HL-60 (cell line): ENCODE data around the gene ANKRD55.

Experiments used
- DNase-seq, 2 experiments: peaks; one replicate each; pipeline ENCODE4 v3.0.0-alpha.2; 2010 to 2020; ENCODE audit warnings: low read depth in 1 of 2, low spot score in 1 of 2
- H3K27ac ChIP-seq: fragments of 250-450 bp; sonication (Bioruptor Pico); replicated peaks from 2 replicates; pipeline ENCODE4 v1.5.1; 2020; ENCODE audit warnings: mild to moderate bottlenecking, moderate library complexity
- H3K27me3 ChIP-seq: fragments of 250-450 bp; sonication (Bioruptor Pico); 2 replicates; pipeline ENCODE4 v1.5.1; 2021; ENCODE audit warnings: mild to moderate bottlenecking, moderate library complexity; ENCODE audit not compliant: insufficient read depth, poor library complexity, severe bottlenecking
- H3K4me3 ChIP-seq: replicated peaks from 2 replicates; pipeline ENCODE4 v1.5.1; 2011; ENCODE audit warnings: mild to moderate bottlenecking, control low read depth, low read length; ENCODE audit not compliant: insufficient read depth
- CTCF ChIP-seq: IDR thresholded peaks from one replicate; pipeline ENCODE4 v1.5.1; 2011; ENCODE audit warnings: low read length, control low read depth, inconsistent platforms; ENCODE audit not compliant: insufficient read depth
- GABPA ChIP-seq: IDR thresholded peaks from 2 replicates; pipeline ENCODE4 v1.6.1; 2012; ENCODE audit warnings: low read depth
- POLR2AphosphoS5 ChIP-seq: IDR thresholded peaks from 2 replicates; pipeline ENCODE4 v1.6.1; 2012; ENCODE audit warnings: low read depth
- REST ChIP-seq: IDR thresholded peaks from 2 replicates; pipeline ENCODE4 v1.6.1; 2012; ENCODE audit warnings: low read depth; ENCODE audit not compliant: insufficient replicate concordance
- SPI1 ChIP-seq: IDR thresholded peaks from 2 replicates; pipeline ENCODE4 v1.6.1; 2012; ENCODE audit warnings: low read depth, mild to moderate bottlenecking, borderline replicate concordance

ANKRD55 gene

GRCh38 chr5:56054666-56055065 lies 178.5 kb downstream of the ANKRD55 start:
- no peaks in the 10 kb centered on the region for H3K27me3 ChIP-seq
- TF ChIP-seq POLR2AphosphoS5 (no peak), SPI1 (no peak), CTCF (no peak), GABPA (no peak), REST (no peak)
- no peak overlapping the region for H3K27ac ChIP-seq
- DNase-seq, result no peak
- H3K4me3 ChIP-seq, result no peak overlapping the region

GRCh38 chr5:56053363-56053762 lies 179.8 kb downstream of the ANKRD55 start:
- DNase-seq, result no peak
- H3K4me3 ChIP-seq, result no peak overlapping the region
- H3K27me3 ChIP-seq, result no peaks in the 10 kb centered on the region
- H3K27ac ChIP-seq, result no peak overlapping the region
- TF ChIP-seq SPI1, result no peak
- no peak for TF ChIP-seq REST
- no peak for TF ChIP-seq POLR2AphosphoS5
- no peak for TF ChIP-seq GABPA
- no peak for TF ChIP-seq CTCF

GRCh38 chr5:56052735-56053134 lies 180.4 kb downstream of the ANKRD55 start:
- DNase-seq, result no peak
- Histone ChIP-seq H3K27ac (no peak overlapping the region), H3K4me3 (no peak overlapping the region), H3K27me3 (no peaks in the 10 kb centered on the region)
- TF ChIP-seq POLR2AphosphoS5 (no peak), REST (no peak), GABPA (no peak), CTCF (no peak), SPI1 (no peak)
